Activated CD8-positive, alpha-beta memory T cell treated with anti-CD3 and anti-CD28 coated beads for 24 hours (primary cell): Measurements from ENCODE around the gene TRAF3.
"Not testable (repeated sequence)": the region's sequence is repeated elsewhere in the genome, so short reads cannot be mapped to it uniquely, and the experiment has no call there.

Experiments
- DNase-seq: peaks from one replicate; pipeline ENCODE4 v3.0.0-alpha.2; 2020

The TRAF3 gene

GRCh38 chr14:102809870-102810269, 32.6 kb downstream of the TRAF3 start:
- DNase-seq, result no peak

GRCh38 chr14:102810523-102810922, 33.3 kb downstream of the TRAF3 start:
- no peak for DNase-seq

GRCh38 chr14:102811254-102811963, 34.2 kb downstream of the TRAF3 start:
- no peak for DNase-seq

DNA sequence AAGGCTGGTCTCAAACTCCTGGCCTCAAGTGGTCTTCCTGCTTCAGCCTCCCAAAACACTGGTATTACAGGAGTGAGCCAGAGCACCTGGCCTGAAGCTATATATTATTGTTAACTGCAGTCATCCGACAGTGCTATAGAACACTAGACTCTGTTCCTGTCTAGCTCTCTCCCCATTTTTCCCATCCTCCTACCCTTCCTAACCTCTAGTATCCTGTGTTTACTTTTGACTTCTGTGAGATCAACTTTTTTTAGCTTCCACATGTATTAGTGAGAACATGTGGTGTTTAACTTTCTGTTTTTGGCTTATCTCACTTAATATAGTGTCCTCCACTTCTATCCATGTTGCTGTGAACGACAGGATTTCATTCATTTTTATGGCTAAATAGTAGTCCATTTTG, 34.7 kb downstream of the TRAF3 start:
- no peak for DNase-seq

DNA sequence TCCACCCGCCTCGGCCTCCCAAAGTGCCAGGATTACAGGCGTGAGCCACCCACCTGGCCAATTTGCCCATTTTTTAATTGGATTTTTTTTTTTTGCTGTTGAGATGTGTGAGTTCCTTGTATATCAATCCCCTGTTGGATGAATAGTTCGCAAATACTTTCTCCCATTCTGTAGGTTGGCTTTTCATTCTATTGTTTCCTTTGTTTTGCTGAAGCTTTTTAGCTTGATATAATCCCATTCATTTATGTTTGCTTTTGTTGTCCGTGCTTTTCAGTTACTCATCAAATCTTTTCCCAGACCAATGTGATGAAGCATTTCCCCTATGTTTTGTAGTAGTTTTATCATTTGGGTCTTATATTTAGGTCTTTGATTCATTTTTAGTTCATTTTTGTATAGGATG, 36.4 kb downstream of the TRAF3 start:
- no peak for DNase-seq

GRCh38 chr14:102817318-102817717, 40.1 kb downstream of the TRAF3 start:
- DNase-seq, result no peak

GRCh38 chr14:102817942-102818940, 41.0 kb downstream of the TRAF3 start:
- DNase-seq, result no peak

DNA sequence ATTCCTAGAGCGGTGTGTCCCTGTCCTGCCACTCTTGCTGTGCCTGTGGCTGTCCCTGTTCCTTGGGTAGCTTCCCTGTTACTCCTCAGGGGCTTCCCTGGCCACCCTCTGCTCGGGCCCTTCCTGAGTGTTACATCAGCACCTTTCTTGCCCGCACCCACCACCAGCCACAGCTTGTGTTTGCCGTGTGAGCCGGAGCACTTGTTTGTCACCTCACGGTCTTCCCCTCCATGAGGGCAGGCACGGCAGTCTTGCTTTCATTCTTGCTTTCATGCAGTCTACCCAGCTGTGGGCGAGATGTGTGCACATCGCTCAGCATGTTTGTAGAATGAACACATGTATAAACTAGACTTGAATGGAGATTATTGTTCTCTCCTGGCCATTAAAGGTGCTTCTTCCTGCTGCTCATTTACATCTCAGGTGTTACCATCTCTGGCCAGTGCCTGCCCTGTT, 42.0 kb downstream of the TRAF3 start:
- DNase-seq, result peak; percentile 75

GRCh38 chr14:102819747-102820330, 42.6 kb downstream of the TRAF3 start:
- DNase-seq, result no peak

- no peak for DNase-seq
Measured at GRCh38 chr14:102821252-102821651, 44.0 kb downstream of the TRAF3 start.

GRCh38 chr14:102822311-102822863, 45.1 kb downstream of the TRAF3 start:
- DNase-seq, result no peak

GRCh38 chr14:102822887-102823286, 45.6 kb downstream of the TRAF3 start:
- not testable (repeated sequence) for DNase-seq

- no peak for DNase-seq
Measured at GRCh38 chr14:102823546-102823945, 46.3 kb downstream of the TRAF3 start.

GRCh38 chr14:102824832-102825231, 47.6 kb downstream of the TRAF3 start:
- DNase-seq, result no peak

- no peak for DNase-seq
Measured at GRCh38 chr14:102825307-102826095, 48.3 kb downstream of the TRAF3 start.

GRCh38 chr14:102826161-102826560, 48.9 kb downstream of the TRAF3 start:
- DNase-seq, result no peak

GRCh38 chr14:102826751-102827675, 49.8 kb downstream of the TRAF3 start:
- DNase-seq, result no peak

DNA sequence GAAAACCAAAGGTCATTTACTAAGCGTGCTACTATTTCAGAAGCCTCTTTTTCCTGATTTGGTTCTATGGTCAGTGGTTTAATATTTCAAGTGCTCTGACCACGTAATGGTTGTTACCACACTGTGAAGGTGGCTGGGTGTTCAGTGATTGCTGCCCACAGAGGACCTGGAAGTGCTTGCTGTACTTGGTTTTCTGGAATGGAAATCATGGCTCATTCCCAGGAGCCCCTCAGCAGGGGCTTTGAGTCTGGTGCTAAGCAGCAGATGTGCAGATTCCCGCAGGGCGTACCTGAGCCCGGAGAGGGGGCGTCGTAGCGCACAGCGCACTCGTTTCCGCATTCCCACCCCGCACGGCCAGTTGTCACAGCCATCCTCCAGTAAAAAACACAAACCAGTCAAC, 50.5 kb downstream of the TRAF3 start:
- no peak for DNase-seq

DNA sequence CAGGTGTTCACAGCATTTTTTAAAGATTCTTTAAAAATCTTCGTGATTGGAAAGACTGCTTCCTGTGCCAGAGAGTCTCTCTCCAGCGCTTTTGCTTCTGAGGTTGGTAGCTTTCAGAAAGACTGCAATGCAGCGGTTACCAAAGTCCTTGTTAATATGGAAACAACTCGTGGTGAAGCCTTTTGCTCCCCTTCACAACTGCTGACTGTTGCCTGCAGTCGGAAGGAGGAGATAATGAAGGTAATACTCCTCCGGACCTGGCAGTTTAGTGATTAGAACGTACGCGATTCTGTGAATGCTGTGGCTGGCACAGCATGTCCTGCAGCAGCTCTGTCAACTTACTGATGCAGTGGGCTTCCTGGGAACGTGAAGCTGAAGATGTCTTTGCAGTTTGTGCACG, 50.9 kb downstream of the TRAF3 start:
- no peak for DNase-seq

DNA sequence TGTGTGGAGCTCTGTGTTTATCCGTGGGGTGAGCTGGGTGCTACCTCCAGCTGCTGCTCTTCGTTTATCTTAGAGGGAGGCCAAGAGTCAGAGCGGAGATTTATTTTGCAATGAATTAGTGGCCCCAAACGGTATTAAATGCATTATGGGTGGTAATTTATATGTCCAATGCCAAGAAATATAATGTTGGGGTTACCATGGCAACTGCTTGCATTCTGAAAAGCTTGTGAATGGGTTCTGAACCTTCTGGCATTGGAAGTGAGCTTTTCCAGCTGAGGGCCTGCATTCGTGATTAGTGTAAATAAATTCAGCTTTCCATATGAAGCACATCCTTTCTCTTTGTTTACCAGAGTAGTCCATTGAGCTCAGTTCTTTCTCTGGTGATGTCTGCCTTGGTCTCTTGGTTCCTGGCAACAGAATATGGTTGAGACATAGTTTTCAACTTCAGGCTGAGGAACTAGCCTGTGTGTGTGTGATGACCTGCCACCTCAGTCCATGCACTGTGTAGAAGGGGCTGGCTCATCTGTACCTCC, 51.8 kb downstream of the TRAF3 start:
- no peak for DNase-seq

GRCh38 chr14:102830474-102831045, 53.3 kb downstream of the TRAF3 start:
- DNase-seq, result no peak
